Measurements from ENCODE around the gene BCL11A. TPM values are rescaled to one million over a fixed set of nuclear protein-coding genes. Genes with fewer than 3 reads are reported as not detected.

The BCL11A gene
- total RNA-seq, 4 donors from 2014 or later: 0.22 TPM; not detected in 3

DNA sequence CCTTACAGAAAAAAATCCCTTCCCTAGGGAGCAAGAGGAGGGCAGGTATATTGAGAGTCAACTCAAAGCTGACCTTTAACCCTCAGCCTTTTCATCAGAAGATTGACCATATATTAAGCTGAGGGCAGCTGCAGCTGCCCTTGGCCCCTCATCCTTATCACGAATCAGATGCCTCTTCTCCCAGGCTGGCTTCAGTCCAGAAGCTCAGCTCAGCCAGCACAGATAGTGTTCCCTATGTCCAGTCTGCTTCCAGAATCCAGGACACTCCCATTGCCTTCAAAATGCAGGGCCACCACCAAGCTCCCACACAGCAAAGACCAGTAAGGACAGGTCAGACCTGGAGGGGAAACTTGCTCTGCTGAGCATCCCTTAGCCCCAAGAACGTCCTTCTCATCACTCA, 146.1 kb downstream of the BCL11A start:
- H3K27me3 ChIP-seq: no peaks in the 10 kb centered on the region
- no peak for TF ChIP-seq CTCF (IDR thresholded peaks at IDR 0.05)
- 26 to 45% methylated on average over 2 of the region's 2 CpGs for WGBS, 2 donors
- no peak overlapping the region for H3K27ac ChIP-seq
- no peaks in the 10 kb centered on the region for H3K9me3 ChIP-seq
- H3K4me1 ChIP-seq: no peaks in the 10 kb centered on the region
- no peak for DNase-seq (ENCODE audit: low spot score in 2 of 2)
- no peaks in the 10 kb centered on the region for H3K36me3 ChIP-seq
- H3K4me3 ChIP-seq: no peak overlapping the region

- H3K27ac ChIP-seq: no peak overlapping the region
- 82 to 86% methylated on average over 7 of the region's 7 CpGs for WGBS, 2 donors
- no peaks in the 10 kb centered on the region for H3K36me3 ChIP-seq
- no peaks in the 10 kb centered on the region for H3K9me3 ChIP-seq
- DNase-seq (ENCODE audit: low spot score in 2 of 2): no peak
- no peaks in the 10 kb centered on the region for H3K27me3 ChIP-seq
- H3K4me1 ChIP-seq: no peaks in the 10 kb centered on the region
- H3K4me3 ChIP-seq: no peak overlapping the region
- TF ChIP-seq POLR2A (IDR thresholded peaks at IDR 0.05) (no peak), EP300 (IDR thresholded peaks at IDR 0.05) (no peak), CTCF (IDR thresholded peaks at IDR 0.05) (no peak)
Observed at GRCh38 chr2:60406192-60406591, 147.3 kb downstream of the BCL11A start.

GRCh38 chr2:60405271-60405919, 148.1 kb downstream of the BCL11A start:
- H3K27me3 ChIP-seq: no peaks in the 10 kb centered on the region
- WGBS, 2 donors: 74 to 75% methylated on average over 7 of the region's 7 CpGs
- no peak for TF ChIP-seq EP300 (IDR thresholded peaks at IDR 0.05)
- no peak for TF ChIP-seq POLR2A (IDR thresholded peaks at IDR 0.05)
- TF ChIP-seq CTCF (IDR thresholded peaks at IDR 0.05): no peak

More at GRCh38 chr2:60405271-60405919, 148.1 kb downstream of the BCL11A start:
- Histone ChIP-seq H3K27ac (no peak overlapping the region), H3K36me3 (no peaks in the 10 kb centered on the region), H3K4me3 (no peak overlapping the region), H3K4me1 (peaks cover 0 to 4% (median 0%) of the 10 kb centered on the region in 4 donors), H3K9me3 (no peaks in the 10 kb centered on the region)
- no peak for DNase-seq (ENCODE audit: low spot score in 2 of 2)

Other genes starting within 250 kb of the BCL11A start
- 10 to 100 TPM; 12.9 to 18.4 (median 14.8) TPM for gene PAPOLG, start 202.6 kb upstream of the BCL11A start, total RNA-seq